Endothelial cell of umbilical vein (primary cell): Measurements from ENCODE around the gene SLC17A9. TPM values are rescaled to one million over a fixed set of nuclear protein-coding genes. Genes with fewer than 3 reads are reported as not detected.

Experiments
- BruUV-seq: library from RNA; stranded (reverse); fragments of 400-500 nt; replicated peaks from 2 replicates; lab custom pipeline; 2021; lab: Mats Ljungman, UMichigan
- CTCF ChIA-PET: fragments of 300-600, 350-600 bp; sonication (Branson Sonifier 250); formaldehyde crosslinking; loops from one replicate; lab custom pipeline; 2021; ENCODE audit warnings: antibody characterized with exemption, inconsistent platforms; lab: Charles Lee
- POLR2A ChIA-PET: fragments of 300-600, 350-600 bp; sonication (Branson Sonifier 250); formaldehyde crosslinking; loops from one replicate; lab custom pipeline; 2021; ENCODE audit warnings: antibody characterized with exemption, inconsistent platforms; lab: Charles Lee
- DNase-seq: peaks from one replicate; pipeline ENCODE4 v3.0.0-alpha.2; 2011; ENCODE audit warnings: low read depth, low spot score
- FAIRE-seq: peaks from 2 replicates; lab custom pipeline; 2011; peaks lifted over from hg19 to GRCh38; lab: Jason Lieb, UNC
- H2AFZ ChIP-seq: 2 replicates; pipeline ENCODE4 v1.6.0; 2012; ENCODE audit warnings: low read depth, low read length, control low read depth, inconsistent platforms
- H3K27ac ChIP-seq: 2 replicates; pipeline ENCODE4 v1.5.1; 2011; ENCODE audit warnings: low read depth, mild to moderate bottlenecking, control low read depth, low read length, moderate library complexity; ENCODE audit not compliant: insufficient read depth
- H3K27me3 ChIP-seq, 2 experiments: 2 replicates each; pipeline versions ENCODE4 v1.6.0 to v1.6.1; 2011; ENCODE audit warnings: low read length in 2 of 2, mixed read lengths in 1 of 2; ENCODE audit not compliant: control insufficient read depth in 2 of 2, insufficient read depth in 2 of 2
- H3K36me3 ChIP-seq, 2 experiments: 2 replicates in 1 of 2; 3 replicates in 1 of 2; pipeline ENCODE4 v1.5.1; 2011; ENCODE audit warnings: low read length in 2 of 2, mild to moderate bottlenecking in 1 of 2, moderate library complexity in 1 of 2; ENCODE audit not compliant: control insufficient read depth in 2 of 2, insufficient read depth in 2 of 2; ENCODE audit errors: extremely low read depth in 1 of 2
- H3K4me1 ChIP-seq: 3 replicates; pipeline ENCODE4 v1.5.1; 2011; ENCODE audit warnings: mild to moderate bottlenecking, low read length; ENCODE audit not compliant: control insufficient read depth, insufficient read depth; ENCODE audit errors: extremely low read depth
- H3K4me2 ChIP-seq: 2 replicates; pipeline ENCODE4 v1.6.1; 2011; ENCODE audit warnings: low read length, control low read depth, mixed read lengths; ENCODE audit not compliant: insufficient read depth
- H3K4me3 ChIP-seq, 3 experiments: fragments of 200-600 bp in 1 of 3; sonication (generic), shearing (Covaris generic) in 1 of 3; replicated peaks in 1 of 3; 2 replicates each; pipeline ENCODE4 v1.5.1; 2011 to 2016; ENCODE audit warnings: control low read depth in 3 of 3, low read length in 3 of 3, mild to moderate bottlenecking in 2 of 3, inconsistent platforms in 1 of 3, low read depth in 1 of 3, moderate library complexity in 1 of 3; ENCODE audit not compliant: insufficient read depth in 1 of 3
- H3K79me2 ChIP-seq: 2 replicates; pipeline ENCODE4 v1.6.0; 2012; ENCODE audit warnings: low read length, inconsistent platforms; ENCODE audit not compliant: control insufficient read depth, insufficient read depth
- H3K9ac ChIP-seq: replicated peaks from 2 replicates; pipeline ENCODE3; 2011; ENCODE audit warnings: low read length, control low read depth; ENCODE audit not compliant: insufficient read depth; ENCODE audit errors: extremely low read depth
- H3K9me1 ChIP-seq: replicated peaks from 3 replicates; pipeline ENCODE4 v1.6.0; 2011; ENCODE audit warnings: mild to moderate bottlenecking, low read length; ENCODE audit not compliant: control insufficient read depth, insufficient read depth; ENCODE audit errors: extremely low read depth
- H3K9me3 ChIP-seq: replicated peaks from 2 replicates; pipeline ENCODE4 v1.5.1; 2012; ENCODE audit warnings: low read length, inconsistent platforms; ENCODE audit not compliant: control insufficient read depth, insufficient read depth
- H4K20me1 ChIP-seq: replicated peaks from 2 replicates; pipeline ENCODE3; 2011; ENCODE audit warnings: mild to moderate bottlenecking, low read length; ENCODE audit not compliant: control insufficient read depth, insufficient read depth; ENCODE audit errors: extremely low read depth
- GATA2 ChIP-seq: IDR thresholded peaks from 2 replicates; pipeline ENCODE4 v1.7.0; 2011; ENCODE audit warnings: low read depth, mild to moderate bottlenecking, moderate library complexity, mixed read lengths, low read length; ENCODE audit not compliant: insufficient read length, insufficient read depth
- POLR2A ChIP-seq: IDR thresholded peaks from 2 replicates; pipeline ENCODE4 v1.6.1; 2012; ENCODE audit warnings: low read depth, mild to moderate bottlenecking, control low read depth, low read length
- POLR2AphosphoS5 ChIP-seq: IDR thresholded peaks from 2 replicates; pipeline ENCODE4 v1.6.1; 2012; ENCODE audit warnings: low read depth, mild to moderate bottlenecking, control low read depth, low read length, moderate library complexity; ENCODE audit not compliant: insufficient read depth
- dilution Hi-C: fragments of 300-500 bp; cut with MboI; formaldehyde crosslinking; loops from one replicate; pipeline ENCODE4 v1.15.0; 2019; ENCODE audit warnings: low sequenced_read_pairs; ENCODE audit not compliant: extremely low pct_ligation_motif_present
- intact Hi-C: fragments of 100-400 bp; cut with micrococcal nuclease; formaldehyde crosslinking; loops from one replicate; pipeline ENCODE4 v1.10.0; 2022
- polyA plus RNA-seq, 4 experiments: library from polyadenylated mRNA; depleted of rRNA in 3 of 4; stranded (reverse) in 3 of 4; unstranded in 1 of 4; fragments of >200 nt; gene quantifications; 2 replicates each; pipeline versions ENCODE4 v1.2.1 to v1.2.3, GENCODE V29; 2011 to 2012; ENCODE audit warnings: missing spikeins in 1 of 4
- total RNA-seq: library from RNA; stranded (reverse); gene quantifications from 2 replicates; pipeline ENCODE4 v1.2.3, GENCODE V29; 2021
- TF ChIP-seq, protein P1 (sequence below): IDR thresholded peaks from 2 replicates; pipeline ENCODE4 v1.6.1; 2011; ENCODE audit not compliant: insufficient read depth, insufficient read length
- TF ChIP-seq, protein P2 (sequence below), 2 donors: IDR thresholded peaks; 1 replicate in 1 of 2; 2 replicates in 1 of 2; pipeline ENCODE4 v1.5.1; 2011; ENCODE audit warnings: low read length in 2 of 2, mild to moderate bottlenecking in 2 of 2, moderate library complexity in 2 of 2, control low read depth in 1 of 2, inconsistent platforms in 1 of 2, low read depth in 1 of 2; ENCODE audit not compliant: insufficient read depth in 1 of 2; ENCODE audit errors: extremely low read depth in 1 of 2

SLC17A9 gene
- total and polyA plus RNA-seq, 2 donors (not counting 3 experiments of a cell fraction or from before 2014, with no cell fraction given) = 38.2 to 44.5 TPM

DNA sequence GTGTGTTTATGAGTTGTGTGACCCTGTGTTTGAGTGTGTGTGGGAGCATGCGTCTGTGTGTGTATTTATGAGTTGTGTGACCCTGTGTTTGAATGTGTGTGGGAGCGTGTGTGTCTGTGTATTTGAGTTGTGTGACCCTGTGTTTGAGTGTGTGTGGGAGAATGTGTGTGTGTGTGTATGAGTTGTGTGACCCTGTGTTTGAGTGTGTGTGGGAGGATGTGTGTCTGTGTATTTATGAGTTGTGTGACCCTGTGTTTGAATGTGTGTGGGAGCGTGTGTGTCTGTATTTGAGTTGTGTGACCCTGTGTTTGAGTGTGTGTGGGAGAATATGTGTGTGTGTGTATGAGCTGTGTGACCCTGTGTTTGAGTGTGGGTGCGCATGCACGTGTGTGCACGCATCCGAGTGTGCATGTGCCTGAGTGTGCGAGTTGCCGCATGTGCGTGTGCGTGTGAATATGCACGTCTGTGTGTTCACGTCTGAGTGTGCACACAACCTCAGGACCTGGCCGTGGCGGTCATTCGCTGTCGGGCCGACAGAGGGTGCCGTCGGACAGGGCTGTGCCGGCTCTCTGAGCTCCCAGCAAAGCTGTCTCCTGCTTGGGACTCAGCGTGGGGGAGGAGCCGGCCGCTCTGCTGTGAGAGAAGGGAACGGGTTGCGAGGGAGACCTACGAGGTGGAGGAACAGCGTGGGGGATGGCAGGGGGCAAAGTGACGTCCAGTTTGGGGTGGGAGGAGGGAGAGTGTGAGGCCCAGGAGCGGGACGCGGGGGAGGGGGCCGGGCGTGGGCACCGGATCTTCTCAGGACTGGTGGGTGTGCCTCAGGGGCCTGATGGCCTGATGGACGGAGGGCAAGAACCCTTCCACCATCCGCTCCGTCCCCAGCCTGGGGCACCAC, 19.7 kb downstream of the SLC17A9 start:
- CTCF ChIA-PET = interaction anchor here (0.5 to 1.7 kb wide), 40 partner anchors 9 to 660 kb away, joined by 3 to 18 read pairs (median 4); partner anchors contain the start of genes DIDO1, GID8, SLC17A9 and TCFL5
- peaks cover 27 to 29% of the 10 kb centered on the region in 2 experiments for H3K27me3 ChIP-seq
- no peak overlapping the region for H3K27ac ChIP-seq
- H3K4me3 ChIP-seq = no peak overlapping the region
- DNase-seq = peak; percentile 79
- H3K79me2 ChIP-seq = no peaks in the 10 kb centered on the region
- H4K20me1 ChIP-seq = no peaks in the 10 kb centered on the region
- no peaks in the 10 kb centered on the region for H3K36me3 ChIP-seq
- peak; percentile 85 for FAIRE-seq
- H2AFZ ChIP-seq = peak overlapping the region; percentile 29
- H3K4me1 ChIP-seq = no peaks in the 10 kb centered on the region
- POLR2A ChIA-PET = interaction anchor here (1.4 kb wide), 1 partner anchor 34 kb away, joined by 3 read pairs; the partner anchor contains the start of gene BHLHE23
- no peak overlapping the region for H3K4me2 ChIP-seq
- H3K9ac ChIP-seq = no peak overlapping the region
- BruUV-seq = no TSS peak
- no peaks in the 10 kb centered on the region for H3K9me1 ChIP-seq
- no peak for TF ChIP-seq POLR2AphosphoS5
- no peak for TF ChIP-seq POLR2A
- TF ChIP-seq, protein P1, sequence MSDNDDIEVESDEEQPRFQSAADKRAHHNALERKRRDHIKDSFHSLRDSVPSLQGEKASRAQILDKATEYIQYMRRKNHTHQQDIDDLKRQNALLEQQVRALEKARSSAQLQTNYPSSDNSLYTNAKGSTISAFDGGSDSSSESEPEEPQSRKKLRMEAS = no peak
- TF ChIP-seq, protein P2, sequence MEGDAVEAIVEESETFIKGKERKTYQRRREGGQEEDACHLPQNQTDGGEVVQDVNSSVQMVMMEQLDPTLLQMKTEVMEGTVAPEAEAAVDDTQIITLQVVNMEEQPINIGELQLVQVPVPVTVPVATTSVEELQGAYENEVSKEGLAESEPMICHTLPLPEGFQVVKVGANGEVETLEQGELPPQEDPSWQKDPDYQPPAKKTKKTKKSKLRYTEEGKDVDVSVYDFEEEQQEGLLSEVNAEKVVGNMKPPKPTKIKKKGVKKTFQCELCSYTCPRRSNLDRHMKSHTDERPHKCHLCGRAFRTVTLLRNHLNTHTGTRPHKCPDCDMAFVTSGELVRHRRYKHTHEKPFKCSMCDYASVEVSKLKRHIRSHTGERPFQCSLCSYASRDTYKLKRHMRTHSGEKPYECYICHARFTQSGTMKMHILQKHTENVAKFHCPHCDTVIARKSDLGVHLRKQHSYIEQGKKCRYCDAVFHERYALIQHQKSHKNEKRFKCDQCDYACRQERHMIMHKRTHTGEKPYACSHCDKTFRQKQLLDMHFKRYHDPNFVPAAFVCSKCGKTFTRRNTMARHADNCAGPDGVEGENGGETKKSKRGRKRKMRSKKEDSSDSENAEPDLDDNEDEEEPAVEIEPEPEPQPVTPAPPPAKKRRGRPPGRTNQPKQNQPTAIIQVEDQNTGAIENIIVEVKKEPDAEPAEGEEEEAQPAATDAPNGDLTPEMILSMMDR (IDR thresholded peaks at IDR 0.05; ENCODE audit: extremely low read depth in 1 of 2, insufficient read depth in 1 of 2, low read depth in 1 of 2, low read length in 2 of 2) = peak; percentile 85 to 93
- no peak for TF ChIP-seq GATA2
- intact Hi-C loops (loop anchor here (1.0 kb wide), 2 partner anchors 18 to 37 kb away; no protein-coding TSS in a partner anchor), dilution Hi-C loops (no loop called here)
- no peaks in the 10 kb centered on the region for H3K9me3 ChIP-seq
